ENCODE measurements around the gene NAPB.
"Not testable (repeated sequence)": the region's sequence is repeated elsewhere in the genome, so short reads cannot be mapped to it uniquely, and the experiment has no call there.

The NAPB gene

GRCh38 chr20:23349338-23350195, 71.7 kb downstream of the NAPB start:
- Histone ChIP-seq H2BK12ac (ENCODE audit: low read length) (no peak overlapping the region), H3K9ac (ENCODE audit: low read depth, low read length, poor library complexity) (peak overlapping the region; percentile 96), H3K14ac (ENCODE audit: low read length) (peak overlapping the region; percentile 28), H3K27me3 (ENCODE audit: control insufficient read depth in 3 of 3, insufficient read depth in 3 of 3, low read depth in 1 of 3, low read length in 3 of 3) (no peaks in the 10 kb centered on the region), H2BK5ac (ENCODE audit: low read length) (peak overlapping the region; percentile 84), H3K23ac (ENCODE audit: low read depth, low read length, poor library complexity) (peak overlapping the region; percentile 76), H3K4me3 (ENCODE audit: low read length in 2 of 2) (peak overlapping the region; percentile 75 to 89), H2BK120ac (ENCODE audit: low read depth, low read length) (peak overlapping the region; percentile 75), H3K4me1 (ENCODE audit: control insufficient read depth in 2 of 2, insufficient read depth in 1 of 2, low read depth in 1 of 2, low read length in 2 of 2) (peaks cover 5% of the 10 kb centered on the region in 2 donors), H2AK5ac (ENCODE audit: low read depth, low read length) (peak overlapping the region; percentile 43), H2BK15ac (ENCODE audit: low read length) (peak overlapping the region; percentile 42), H3K9me3 (replicated peaks in 1 of 2; ENCODE audit: control insufficient read depth in 2 of 2, insufficient read depth in 1 of 2, low read depth in 1 of 2, low read length in 2 of 2) (no peaks in the 10 kb centered on the region), H2AFZ (ENCODE audit: low read length) (peak overlapping the region; percentile 96), H3K79me1 (ENCODE audit: low read depth, low read length) (peaks cover 7% of the 10 kb centered on the region), H3K18ac (ENCODE audit: low read length) (peak overlapping the region; percentile 98), H4K8ac (ENCODE audit: low read depth, low read length) (no peak overlapping the region), H3K4ac (ENCODE audit: low read length) (peak overlapping the region; percentile 79), H3K27ac (replicated peaks; ENCODE audit: low read length) (peak overlapping the region; percentile 94), H3K36me3 (replicated peaks in 1 of 2; ENCODE audit: control insufficient read depth in 2 of 2, insufficient read depth in 2 of 2, low read length in 2 of 2) (peaks cover 7 to 20% of the 10 kb centered on the region in 2 donors), H4K91ac (ENCODE audit: low read depth, low read length, poor library complexity) (no peak overlapping the region), H3K4me2 (ENCODE audit: insufficient read depth, low read length, poor library complexity, severe bottlenecking) (peak overlapping the region; percentile 87)
- DNase-seq (ENCODE audit: low spot score) = no peak
- no CpG with 5 or more reads among the region's 23 CpGs for WGBS, 2 donors (ENCODE audit: extremely low coverage in 2 of 2, insufficient read length in 2 of 2, insufficient replicate concordance in 1 of 2)

GRCh38 chr20:23348510-23348909, 72.8 kb downstream of the NAPB start:
- not testable (repeated sequence) for H3K4me1 ChIP-seq (ENCODE audit: control insufficient read depth in 2 of 2, insufficient read depth in 1 of 2, low read depth in 1 of 2, low read length in 2 of 2); H2BK5ac ChIP-seq (ENCODE audit: low read length); DNase-seq (ENCODE audit: low spot score); H2BK12ac ChIP-seq (ENCODE audit: low read length); H2BK120ac ChIP-seq (ENCODE audit: low read depth, low read length); H3K4me3 ChIP-seq (ENCODE audit: low read length in 2 of 2); H3K9ac ChIP-seq (ENCODE audit: low read depth, low read length, poor library complexity); H3K27me3 ChIP-seq (ENCODE audit: control insufficient read depth in 3 of 3, insufficient read depth in 3 of 3, low read depth in 1 of 3, low read length in 3 of 3); H3K4ac ChIP-seq (ENCODE audit: low read length); H3K36me3 ChIP-seq (replicated peaks in 1 of 2; ENCODE audit: control insufficient read depth in 2 of 2, insufficient read depth in 2 of 2, low read length in 2 of 2); H3K18ac ChIP-seq (ENCODE audit: low read length); H2AK5ac ChIP-seq (ENCODE audit: low read depth, low read length); H4K8ac ChIP-seq (ENCODE audit: low read depth, low read length); H3K4me2 ChIP-seq (ENCODE audit: insufficient read depth, low read length, poor library complexity, severe bottlenecking); H2BK15ac ChIP-seq (ENCODE audit: low read length); H3K14ac ChIP-seq (ENCODE audit: low read length); H3K9me3 ChIP-seq (replicated peaks in 1 of 2; ENCODE audit: control insufficient read depth in 2 of 2, insufficient read depth in 1 of 2, low read depth in 1 of 2, low read length in 2 of 2); H3K79me1 ChIP-seq (ENCODE audit: low read depth, low read length); H2AFZ ChIP-seq (ENCODE audit: low read length); H4K91ac ChIP-seq (ENCODE audit: low read depth, low read length, poor library complexity); H3K23ac ChIP-seq (ENCODE audit: low read depth, low read length, poor library complexity); H3K27ac ChIP-seq (replicated peaks; ENCODE audit: low read length)
- no CpG with 5 or more reads among the region's 6 CpGs for WGBS, 2 donors (ENCODE audit: extremely low coverage in 2 of 2, insufficient read length in 2 of 2, insufficient replicate concordance in 1 of 2)

GRCh38 chr20:23347791-23348190, 73.5 kb downstream of the NAPB start:
- H3K23ac ChIP-seq (ENCODE audit: low read depth, low read length, poor library complexity) = no peak overlapping the region
- peaks cover 0 to 5% of the 10 kb centered on the region in 2 donors for H3K36me3 ChIP-seq (replicated peaks in 1 of 2; ENCODE audit: control insufficient read depth in 2 of 2, insufficient read depth in 2 of 2, low read length in 2 of 2)
- no peak for DNase-seq (ENCODE audit: low spot score)
- H2BK15ac ChIP-seq (ENCODE audit: low read length) = no peak overlapping the region
- peaks cover 6% of the 10 kb centered on the region for H3K79me1 ChIP-seq (ENCODE audit: low read depth, low read length)
- no peak overlapping the region for H3K18ac ChIP-seq (ENCODE audit: low read length)
- H2BK5ac ChIP-seq (ENCODE audit: low read length) = no peak overlapping the region
- no peaks in the 10 kb centered on the region for H3K9me3 ChIP-seq (replicated peaks in 1 of 2; ENCODE audit: control insufficient read depth in 2 of 2, insufficient read depth in 1 of 2, low read depth in 1 of 2, low read length in 2 of 2)
- H2AK5ac ChIP-seq (ENCODE audit: low read depth, low read length) = no peak overlapping the region
- WGBS, 2 donors (ENCODE audit: extremely low coverage in 2 of 2, insufficient read length in 2 of 2, insufficient replicate concordance in 1 of 2) = no CpG with 5 or more reads among the region's 6 CpGs
- no peak overlapping the region for H3K4ac ChIP-seq (ENCODE audit: low read length)
- H3K4me3 ChIP-seq (ENCODE audit: low read length in 2 of 2) = no peak overlapping the region
- H3K14ac ChIP-seq (ENCODE audit: low read length) = no peak overlapping the region
- H3K27ac ChIP-seq (replicated peaks; ENCODE audit: low read length) = no peak overlapping the region
- H3K9ac ChIP-seq (ENCODE audit: low read depth, low read length, poor library complexity) = no peak overlapping the region
- H2BK12ac ChIP-seq (ENCODE audit: low read length) = no peak overlapping the region
- no peak overlapping the region for H4K8ac ChIP-seq (ENCODE audit: low read depth, low read length)
- no peaks in the 10 kb centered on the region for H3K27me3 ChIP-seq (ENCODE audit: control insufficient read depth in 3 of 3, insufficient read depth in 3 of 3, low read depth in 1 of 3, low read length in 3 of 3)
- H3K4me1 ChIP-seq (ENCODE audit: control insufficient read depth in 2 of 2, insufficient read depth in 1 of 2, low read depth in 1 of 2, low read length in 2 of 2) = peaks cover 5% of the 10 kb centered on the region in 2 donors
- H4K91ac ChIP-seq (ENCODE audit: low read depth, low read length, poor library complexity) = no peak overlapping the region
- H2AFZ ChIP-seq (ENCODE audit: low read length) = no peak overlapping the region
- no peak overlapping the region for H2BK120ac ChIP-seq (ENCODE audit: low read depth, low read length)
- no peak overlapping the region for H3K4me2 ChIP-seq (ENCODE audit: insufficient read depth, low read length, poor library complexity, severe bottlenecking)

- H3K4me3 ChIP-seq (ENCODE audit: low read length in 2 of 2) = no peak overlapping the region
Measured at GRCh38 chr20:23346002-23346401, 75.3 kb downstream of the NAPB start.

More at GRCh38 chr20:23346002-23346401, 75.3 kb downstream of the NAPB start:
- Histone ChIP-seq H4K91ac (ENCODE audit: low read depth, low read length, poor library complexity) (peak overlapping the region; percentile 11), H2AK5ac (ENCODE audit: low read depth, low read length) (no peak overlapping the region), H2BK120ac (ENCODE audit: low read depth, low read length) (no peak overlapping the region), H3K27me3 (ENCODE audit: control insufficient read depth in 3 of 3, insufficient read depth in 3 of 3, low read depth in 1 of 3, low read length in 3 of 3) (peaks cover 0 to 5% (median 0%) of the 10 kb centered on the region in 3 experiments), H3K4ac (ENCODE audit: low read length) (no peak overlapping the region), H3K4me1 (ENCODE audit: control insufficient read depth in 2 of 2, insufficient read depth in 1 of 2, low read depth in 1 of 2, low read length in 2 of 2) (peaks cover 0 to 2% of the 10 kb centered on the region in 2 donors), H2BK12ac (ENCODE audit: low read length) (no peak overlapping the region), H3K36me3 (replicated peaks in 1 of 2; ENCODE audit: control insufficient read depth in 2 of 2, insufficient read depth in 2 of 2, low read length in 2 of 2) (no peaks in the 10 kb centered on the region), H2AFZ (ENCODE audit: low read length) (no peak overlapping the region), H3K4me2 (ENCODE audit: insufficient read depth, low read length, poor library complexity, severe bottlenecking) (no peak overlapping the region), H3K9me3 (replicated peaks in 1 of 2; ENCODE audit: control insufficient read depth in 2 of 2, insufficient read depth in 1 of 2, low read depth in 1 of 2, low read length in 2 of 2) (no peaks in the 10 kb centered on the region), H3K18ac (ENCODE audit: low read length) (no peak overlapping the region), H3K27ac (replicated peaks; ENCODE audit: low read length) (no peak overlapping the region), H3K23ac (ENCODE audit: low read depth, low read length, poor library complexity) (no peak overlapping the region), H3K9ac (ENCODE audit: low read depth, low read length, poor library complexity) (no peak overlapping the region), H2BK5ac (ENCODE audit: low read length) (no peak overlapping the region), H3K79me1 (ENCODE audit: low read depth, low read length) (peaks cover under 1% of the 10 kb centered on the region), H2BK15ac (ENCODE audit: low read length) (no peak overlapping the region), H4K8ac (ENCODE audit: low read depth, low read length) (no peak overlapping the region), H3K14ac (ENCODE audit: low read length) (no peak overlapping the region)
- DNase-seq (ENCODE audit: low spot score) = no peak
- no CpG with 5 or more reads among the region's 4 CpGs for WGBS, 2 donors (ENCODE audit: extremely low coverage in 2 of 2, insufficient read length in 2 of 2, insufficient replicate concordance in 1 of 2)

Measured in neuronal stem cell (in vitro differentiated cells).